Vagina (tissue), 2 donors: ENCODE results near the gene ACOX2.

Experiments
- POLR2A ChIP-seq, 2 donors: fragments of 450-650 bp; IDR thresholded peaks; one replicate each; pipeline ENCODE4 v1.6.1; 2017; ENCODE audit warnings: antibody characterized with exemption in 2 of 2, mild to moderate bottlenecking in 2 of 2, moderate library complexity in 2 of 2
- POLR2AphosphoS5 ChIP-seq, 2 donors: sonication (generic); formaldehyde crosslinking; IDR thresholded peaks; one replicate each; pipeline ENCODE4 v1.9.0; 2017; ENCODE audit warnings: antibody characterized with exemption in 2 of 2, mild to moderate bottlenecking in 2 of 2, low read depth in 1 of 2; ENCODE audit not compliant: insufficient read depth in 1 of 2

- TF ChIP-seq POLR2A (IDR thresholded peaks at IDR 0.05) (no peak), POLR2AphosphoS5 (IDR thresholded peaks at IDR 0.05; ENCODE audit: insufficient read depth in 1 of 2, low read depth in 1 of 2) (no peak)
Measured at GRCh38 chr3:58531956-58532355, 5.0 kb downstream of the ACOX2 start.
